ENCODE results near the gene KCNH8.
"Not testable (repeated sequence)": the region's sequence is repeated elsewhere in the genome, so short reads cannot be mapped to it uniquely, and the experiment has no call there.

Gene KCNH8

DNA sequence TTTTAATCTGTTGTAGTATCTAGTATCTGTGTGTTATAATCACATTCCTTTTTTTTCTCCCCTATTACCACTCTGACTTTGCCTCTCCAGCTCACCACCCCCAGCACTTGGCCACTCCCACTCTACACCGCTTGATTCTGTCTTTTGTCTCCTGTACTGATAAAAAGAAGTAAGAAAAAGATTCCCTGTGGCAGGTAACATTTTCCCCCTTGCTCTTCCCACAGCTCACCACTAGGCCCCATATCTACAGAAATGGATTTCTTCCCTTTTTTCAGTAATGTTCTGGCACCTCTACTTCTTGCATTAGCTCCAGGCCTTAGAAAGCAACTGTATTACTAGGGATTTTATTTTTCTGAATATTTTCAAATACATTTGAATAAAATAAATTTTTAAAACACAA lies 25.6 kb downstream of the KCNH8 start:
- DNase-seq (ENCODE audit: low read depth in 2 of 2): no peak

DNA sequence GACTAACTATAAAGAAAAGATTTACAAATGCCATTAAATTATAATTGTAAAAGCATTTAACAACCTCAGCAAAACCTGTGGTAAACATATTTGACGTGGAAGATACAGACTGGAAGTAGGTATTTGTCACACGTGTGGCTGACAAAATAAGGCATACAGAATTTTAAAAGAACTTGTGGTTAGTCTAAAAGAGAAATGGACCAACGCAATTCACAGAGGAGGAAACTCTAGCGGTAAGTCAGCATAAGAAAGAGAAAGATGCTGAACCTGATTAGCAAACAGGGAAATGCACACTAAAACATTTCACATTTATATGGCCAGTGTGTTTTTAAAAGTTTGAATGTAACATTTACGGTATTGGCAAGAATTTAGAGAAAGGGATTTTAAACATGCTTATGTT lies 35.3 kb downstream of the KCNH8 start:
- no peak for DNase-seq (ENCODE audit: low read depth in 2 of 2)

DNA sequence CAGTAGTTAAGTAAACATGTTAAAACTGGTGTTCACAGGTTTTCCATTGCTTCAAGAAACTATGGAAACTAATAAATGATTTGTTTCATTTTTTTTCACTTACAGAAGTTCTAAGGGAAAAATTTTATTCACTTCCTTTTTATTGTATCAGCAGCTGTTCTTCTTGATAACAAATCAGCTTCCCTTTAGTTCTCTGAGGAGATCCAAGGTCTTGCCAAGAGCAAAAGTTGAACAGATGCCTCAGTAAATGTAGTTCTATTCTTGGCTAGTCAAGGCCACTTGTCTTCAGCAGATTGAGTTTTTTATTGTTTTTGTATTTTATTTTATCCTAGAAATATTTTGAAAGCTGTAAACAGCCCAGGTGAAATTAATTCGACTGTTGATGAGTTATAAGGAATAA lies 41.8 kb downstream of the KCNH8 start:
- no peak for DNase-seq (ENCODE audit: low read depth in 2 of 2)

DNA sequence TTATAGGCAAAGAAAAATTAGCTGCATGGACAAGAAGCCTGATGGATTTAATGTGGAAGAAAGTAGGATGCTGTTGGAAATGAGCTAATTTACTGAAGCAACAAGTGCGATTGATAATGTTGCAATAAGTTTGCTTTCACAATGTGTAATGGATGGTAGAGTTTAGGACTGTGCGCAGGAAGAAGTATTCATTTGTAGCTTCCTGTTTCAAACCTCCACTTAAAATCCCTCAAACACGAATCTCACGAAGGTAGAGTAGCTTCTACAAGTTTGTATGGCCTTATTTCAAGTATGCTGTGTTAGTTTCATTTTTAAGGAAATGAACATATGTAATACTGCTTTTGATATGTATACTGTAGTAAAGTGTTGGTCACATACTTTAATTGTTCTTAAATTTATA lies 42.3 kb downstream of the KCNH8 start:
- no peak for DNase-seq (ENCODE audit: low read depth in 2 of 2)

DNA sequence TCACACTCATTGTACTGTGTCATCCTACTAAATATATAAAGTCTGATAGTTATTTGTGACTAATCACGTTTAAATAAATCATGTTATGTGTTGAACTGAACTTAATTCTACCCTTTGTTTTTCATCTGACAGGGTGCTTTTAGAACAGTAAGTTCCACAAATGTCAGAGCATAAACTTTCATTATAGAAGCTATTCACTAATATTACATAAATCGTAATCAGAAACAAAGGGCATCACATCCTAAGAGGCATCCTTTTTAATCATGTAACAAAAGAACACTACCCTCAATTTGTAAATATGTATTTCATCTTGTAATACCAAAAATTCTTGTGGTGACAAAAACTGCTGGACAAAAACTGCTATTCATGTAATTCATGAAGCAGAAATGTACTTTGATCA lies 50.8 kb downstream of the KCNH8 start:
- no peak for DNase-seq (ENCODE audit: low read depth in 2 of 2)

DNA sequence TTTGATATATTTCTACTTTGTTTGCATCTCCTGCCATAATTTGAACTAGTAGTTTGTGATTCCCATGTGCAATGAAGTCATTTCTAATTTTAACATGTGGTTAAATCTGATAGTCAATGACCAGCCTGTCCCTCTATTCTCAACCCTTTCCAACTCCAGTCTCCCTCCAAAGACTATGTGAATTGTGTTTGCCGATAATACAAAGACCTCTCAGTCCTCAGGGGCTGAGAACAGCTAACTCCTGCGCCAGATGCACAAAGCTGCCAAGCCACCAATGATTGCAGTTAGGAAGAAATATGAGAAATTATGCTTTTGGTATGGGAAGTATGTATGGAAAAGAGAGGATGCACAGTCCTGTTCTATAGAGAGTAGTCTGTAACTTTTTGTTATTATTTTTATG lies 54.0 kb downstream of the KCNH8 start:
- no peak for DNase-seq (ENCODE audit: low read depth in 2 of 2)

DNA sequence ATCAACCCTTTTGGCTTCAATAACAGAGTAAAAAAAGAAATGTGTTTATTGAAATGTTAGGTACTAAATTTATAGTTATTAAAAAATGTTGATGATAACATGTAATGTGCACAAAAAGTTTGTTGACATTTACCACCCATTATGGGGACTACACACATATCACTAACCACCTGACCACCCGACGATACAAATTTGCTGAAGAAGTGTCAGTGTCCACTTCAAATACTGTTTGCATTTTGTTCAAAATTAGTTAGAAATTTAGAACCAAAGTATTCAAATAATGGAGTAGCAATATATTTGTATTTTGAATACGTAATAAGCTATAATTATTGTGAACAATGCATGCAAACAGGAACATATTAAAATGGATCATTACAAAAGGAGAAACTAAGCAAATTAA lies 54.4 kb downstream of the KCNH8 start:
- no peak for DNase-seq (ENCODE audit: low read depth in 2 of 2)

DNA sequence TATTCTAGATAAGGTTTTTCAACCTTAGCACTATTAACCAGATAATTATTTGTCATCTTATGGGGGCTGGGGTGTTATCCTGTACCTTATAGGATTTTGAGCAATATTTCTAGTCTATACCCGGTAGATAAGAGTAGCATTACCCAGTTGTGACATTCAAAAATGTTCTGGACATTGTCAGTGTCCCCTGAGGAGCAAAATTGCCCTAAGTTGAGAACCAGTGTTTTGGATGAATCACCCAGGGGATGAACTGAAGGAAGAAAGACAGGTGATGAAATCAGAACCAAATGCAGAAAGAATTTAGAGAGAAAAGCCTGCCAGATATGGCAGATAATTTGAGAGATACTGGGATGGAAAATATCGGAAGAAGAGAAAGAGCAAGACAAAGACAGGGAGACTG lies 58.2 kb downstream of the KCNH8 start:
- no peak for DNase-seq (ENCODE audit: low read depth in 2 of 2)

DNA sequence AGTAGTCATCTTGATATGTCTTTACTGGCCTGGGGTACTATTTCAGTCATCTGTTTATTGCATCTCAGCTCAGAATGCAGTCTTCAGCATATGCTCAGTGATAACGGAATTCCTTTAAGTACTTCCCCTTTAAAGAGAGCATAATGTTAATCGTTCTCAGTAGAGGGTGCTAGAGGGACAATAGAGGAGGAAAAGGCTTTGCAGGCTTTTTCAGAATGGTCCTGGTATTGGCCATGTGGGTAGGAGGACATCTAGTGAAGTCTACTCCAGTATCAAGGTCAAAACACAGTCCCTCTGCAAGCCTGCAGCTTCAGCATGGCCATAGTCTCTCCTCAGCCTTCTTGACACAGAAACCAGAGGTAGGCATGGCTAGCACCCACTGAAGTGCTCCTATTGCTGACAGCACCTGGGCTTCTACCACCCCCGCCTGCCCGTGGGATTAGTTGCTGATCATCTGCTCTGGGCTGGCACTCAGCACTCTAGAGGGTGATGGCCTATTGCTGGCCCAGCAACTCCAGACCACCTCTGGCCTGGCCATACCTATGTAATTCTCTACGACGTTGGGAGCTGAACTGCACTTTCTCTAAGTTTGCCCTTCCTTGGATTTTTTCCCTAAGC lies 65.4 kb downstream of the KCNH8 start:
- no peak for DNase-seq (ENCODE audit: low read depth in 2 of 2)

DNA sequence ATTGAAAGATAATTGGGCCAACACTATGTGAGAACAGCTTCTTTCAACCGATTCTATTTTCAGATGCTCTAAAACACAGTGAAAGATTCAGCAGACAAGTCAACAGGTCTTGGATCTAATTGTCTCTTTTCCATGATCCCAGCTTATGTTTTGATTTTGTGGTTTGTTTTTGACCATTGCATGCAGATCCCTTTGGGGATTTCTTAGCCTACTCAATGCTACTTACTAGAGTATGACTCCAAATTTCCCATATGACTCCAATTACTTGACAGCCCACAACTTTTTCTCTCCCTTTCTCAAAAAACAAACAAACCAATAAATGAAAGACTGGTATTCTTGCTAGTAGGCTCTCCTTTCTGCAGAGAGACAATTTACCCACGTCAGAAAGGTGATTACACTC lies 67.1 kb downstream of the KCNH8 start:
- DNase-seq (ENCODE audit: low read depth in 2 of 2): no peak

DNA sequence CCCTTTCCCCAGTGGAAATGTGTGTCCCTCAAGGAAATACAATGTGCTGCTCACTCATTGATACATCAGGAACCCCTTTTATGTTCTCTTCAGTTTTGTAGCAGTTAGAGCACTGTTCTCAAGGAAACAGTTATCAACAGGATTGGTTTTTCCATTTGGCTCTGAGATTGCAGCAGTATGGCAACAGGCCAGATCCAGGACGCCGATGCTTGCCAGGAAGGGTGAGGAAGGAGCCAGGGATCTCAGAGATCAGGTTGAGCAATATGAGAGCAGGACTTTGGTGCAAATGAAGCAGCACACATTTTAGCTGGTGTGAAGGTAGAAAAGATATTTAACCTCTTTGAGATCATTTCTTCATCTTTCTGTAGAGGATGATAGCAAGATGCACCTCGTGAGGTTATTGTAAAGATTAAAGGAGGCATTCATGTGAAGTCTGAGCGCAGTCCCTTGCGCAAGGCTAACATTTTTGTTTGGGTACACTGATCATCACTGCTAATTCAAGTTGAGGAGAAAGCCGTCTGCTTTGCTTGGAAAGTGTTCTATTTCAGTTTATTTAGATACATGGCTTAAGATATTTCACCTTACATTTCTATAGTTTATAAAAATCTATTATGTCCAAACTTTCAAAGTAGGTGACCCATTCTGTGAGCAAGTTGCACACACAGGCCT lies 68.5 kb downstream of the KCNH8 start:
- DNase-seq (ENCODE audit: low read depth in 2 of 2): no peak

DNA sequence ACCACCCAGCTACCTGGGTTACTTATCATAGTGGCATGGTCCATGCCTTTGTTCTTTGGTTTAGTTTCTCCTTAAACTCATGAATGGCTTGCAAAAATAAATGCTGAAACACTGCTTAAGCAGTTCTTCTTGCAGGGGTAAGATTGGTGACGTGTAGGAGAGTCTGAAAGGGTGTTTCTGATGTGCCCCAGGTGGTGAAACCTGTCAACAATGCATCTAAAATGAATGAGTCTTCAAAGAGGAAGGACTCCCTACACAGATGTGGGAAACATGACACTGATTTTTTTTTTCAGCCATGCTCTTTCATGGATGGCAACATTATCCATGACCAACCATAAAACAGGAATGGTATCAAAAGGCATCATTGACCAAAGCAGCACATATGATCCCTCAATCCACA lies 72.0 kb downstream of the KCNH8 start:
- DNase-seq (ENCODE audit: low read depth in 2 of 2): no peak

DNA sequence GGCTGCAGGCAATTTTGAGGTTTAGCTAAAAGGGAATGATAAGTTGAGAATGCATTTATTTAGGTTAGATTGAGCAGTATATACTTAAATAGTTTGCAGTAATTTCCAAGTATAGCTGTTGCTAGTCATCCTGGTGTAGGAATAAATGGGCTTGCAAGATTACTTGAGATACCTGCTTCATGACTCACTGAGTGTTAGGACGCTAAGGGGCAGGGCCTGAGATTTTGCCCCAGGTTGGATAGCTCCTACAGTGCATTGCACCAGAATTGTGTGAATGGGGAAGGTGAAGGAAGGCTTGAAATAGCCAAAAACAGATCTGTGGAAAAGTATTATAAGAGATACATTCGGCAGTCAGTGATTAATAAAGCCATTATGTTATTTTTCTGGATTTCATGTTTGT lies 72.8 kb downstream of the KCNH8 start:
- no peak for DNase-seq (ENCODE audit: low read depth in 2 of 2)

DNA sequence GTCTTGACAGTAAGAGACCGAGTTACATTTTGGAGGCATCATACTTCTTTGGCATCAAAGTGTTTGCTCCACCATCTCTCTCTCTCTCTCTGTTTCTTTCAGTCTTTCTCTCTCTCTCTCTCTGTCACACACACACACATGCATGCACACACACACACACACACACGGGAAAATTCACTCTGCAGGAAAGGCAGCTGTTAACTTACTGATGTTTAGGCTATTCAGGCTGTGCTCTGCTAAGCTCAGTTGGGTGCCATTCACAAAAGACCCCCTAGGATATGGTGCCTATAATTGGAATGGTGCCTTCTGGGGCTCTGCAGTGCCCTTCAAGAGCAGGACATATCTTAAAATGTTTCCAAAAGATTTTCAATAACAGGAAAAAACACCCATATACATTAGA lies 78.2 kb downstream of the KCNH8 start:
- DNase-seq (ENCODE audit: low read depth in 2 of 2): no peak

DNA sequence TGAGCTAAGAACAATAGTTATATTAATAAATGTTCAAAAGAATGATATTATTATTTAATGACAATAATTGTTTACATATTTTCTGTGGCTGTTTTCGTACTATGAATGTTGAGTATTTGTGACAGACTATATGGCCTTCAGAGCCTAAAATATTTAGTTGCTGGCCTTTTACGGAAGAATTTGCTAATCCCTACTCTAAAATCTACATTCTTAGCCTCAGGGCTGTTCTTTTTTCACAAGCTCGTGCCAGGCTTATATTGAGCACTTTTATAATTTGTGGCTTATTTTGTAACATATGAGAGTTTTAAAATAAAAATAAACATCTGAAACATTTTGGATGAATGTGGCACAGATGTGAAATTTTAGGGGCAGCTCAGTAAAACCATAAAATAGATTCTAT lies 79.9 kb downstream of the KCNH8 start:
- DNase-seq (ENCODE audit: low read depth in 2 of 2): no peak

DNA sequence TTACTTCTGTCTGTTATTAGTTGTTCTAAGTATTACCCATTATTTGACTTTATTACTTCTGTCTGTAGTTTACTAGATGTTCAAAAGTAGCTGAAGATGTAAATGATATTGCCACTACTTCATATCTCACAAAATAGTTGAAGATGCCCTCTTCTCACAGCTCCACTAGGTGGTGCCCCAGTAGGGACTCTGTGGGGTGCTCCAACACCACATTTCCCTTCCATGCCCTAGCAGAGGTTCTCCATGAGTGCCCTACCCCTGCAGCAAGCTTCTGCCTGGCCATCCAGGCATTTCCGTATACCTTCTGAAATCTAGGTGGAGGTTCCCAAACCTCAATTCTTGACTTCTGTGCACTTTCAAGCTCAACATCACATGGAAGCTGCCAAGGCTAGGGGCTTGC lies 80.8 kb downstream of the KCNH8 start:
- no peak for DNase-seq (ENCODE audit: low read depth in 2 of 2)

DNA sequence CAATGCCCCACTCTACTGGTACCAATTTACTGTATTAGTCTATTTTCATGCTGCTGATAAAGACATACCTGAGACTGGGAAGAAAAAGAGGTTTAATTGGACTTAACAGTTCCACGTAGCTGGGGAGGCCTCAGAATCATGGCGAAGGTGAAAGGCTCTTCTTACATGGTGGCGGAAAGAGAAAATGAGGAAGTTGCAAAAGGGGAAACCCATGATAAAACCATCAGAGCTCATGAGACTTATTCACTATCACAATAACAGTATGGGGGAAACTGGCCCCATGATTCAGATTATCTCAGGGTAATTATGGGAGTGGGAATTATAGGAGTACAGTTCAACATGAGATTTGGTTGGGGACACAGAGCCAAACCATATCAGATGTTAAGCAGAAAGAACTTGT lies 81.6 kb downstream of the KCNH8 start:
- not testable (repeated sequence) for DNase-seq (ENCODE audit: low read depth in 2 of 2)

DNA sequence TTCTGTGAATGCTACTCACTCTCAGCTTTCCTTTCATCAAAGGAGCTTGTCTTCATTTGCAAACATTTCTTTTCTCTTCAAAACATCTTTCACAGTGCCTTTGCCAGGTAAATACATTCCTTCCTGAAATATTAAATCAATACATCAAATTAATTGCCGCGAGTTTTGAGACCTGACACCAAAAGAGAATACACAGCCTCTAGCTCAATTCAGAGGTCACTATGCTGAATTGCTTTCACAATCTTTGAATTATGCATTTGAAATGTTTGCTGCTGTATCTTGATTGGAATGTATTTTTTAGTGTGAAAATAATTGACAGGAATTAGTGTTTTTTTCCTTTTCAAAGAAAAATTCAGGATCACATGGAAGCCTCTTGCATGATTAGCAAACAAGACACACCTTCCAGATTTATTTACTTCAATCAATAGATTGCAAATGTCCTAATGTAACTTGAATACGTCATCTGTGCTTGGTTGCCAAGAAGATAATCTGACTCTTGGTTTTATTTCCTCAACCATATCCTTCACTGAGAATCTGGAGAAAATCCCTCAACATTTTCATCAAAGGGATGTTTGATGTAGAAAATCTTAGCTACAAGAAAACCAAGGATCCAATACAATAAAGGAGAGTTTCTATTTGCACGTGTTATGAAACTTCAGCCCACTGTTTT lies 83.6 kb downstream of the KCNH8 start:
- no peak for DNase-seq (ENCODE audit: low read depth in 2 of 2)

DNA sequence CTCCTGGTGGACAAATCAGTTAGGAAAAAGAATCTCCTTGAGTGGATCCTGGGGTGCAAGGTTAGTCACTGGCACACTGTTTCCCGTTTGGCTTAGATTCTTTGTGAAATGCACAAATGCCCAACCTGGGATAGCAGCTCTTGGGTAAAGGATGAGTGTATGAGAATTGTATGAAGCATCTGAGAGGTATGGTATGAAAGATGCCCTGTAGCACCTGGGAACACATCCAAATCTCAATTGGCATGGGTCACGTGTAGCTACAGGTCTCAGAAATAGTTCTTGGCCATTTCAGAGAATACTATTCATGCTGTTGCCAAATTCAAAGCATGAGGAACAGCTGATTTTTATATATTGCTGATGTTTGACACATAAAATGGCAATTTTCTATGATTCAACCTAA lies 84.3 kb downstream of the KCNH8 start:
- DNase-seq (ENCODE audit: low read depth in 2 of 2): no peak

DNA sequence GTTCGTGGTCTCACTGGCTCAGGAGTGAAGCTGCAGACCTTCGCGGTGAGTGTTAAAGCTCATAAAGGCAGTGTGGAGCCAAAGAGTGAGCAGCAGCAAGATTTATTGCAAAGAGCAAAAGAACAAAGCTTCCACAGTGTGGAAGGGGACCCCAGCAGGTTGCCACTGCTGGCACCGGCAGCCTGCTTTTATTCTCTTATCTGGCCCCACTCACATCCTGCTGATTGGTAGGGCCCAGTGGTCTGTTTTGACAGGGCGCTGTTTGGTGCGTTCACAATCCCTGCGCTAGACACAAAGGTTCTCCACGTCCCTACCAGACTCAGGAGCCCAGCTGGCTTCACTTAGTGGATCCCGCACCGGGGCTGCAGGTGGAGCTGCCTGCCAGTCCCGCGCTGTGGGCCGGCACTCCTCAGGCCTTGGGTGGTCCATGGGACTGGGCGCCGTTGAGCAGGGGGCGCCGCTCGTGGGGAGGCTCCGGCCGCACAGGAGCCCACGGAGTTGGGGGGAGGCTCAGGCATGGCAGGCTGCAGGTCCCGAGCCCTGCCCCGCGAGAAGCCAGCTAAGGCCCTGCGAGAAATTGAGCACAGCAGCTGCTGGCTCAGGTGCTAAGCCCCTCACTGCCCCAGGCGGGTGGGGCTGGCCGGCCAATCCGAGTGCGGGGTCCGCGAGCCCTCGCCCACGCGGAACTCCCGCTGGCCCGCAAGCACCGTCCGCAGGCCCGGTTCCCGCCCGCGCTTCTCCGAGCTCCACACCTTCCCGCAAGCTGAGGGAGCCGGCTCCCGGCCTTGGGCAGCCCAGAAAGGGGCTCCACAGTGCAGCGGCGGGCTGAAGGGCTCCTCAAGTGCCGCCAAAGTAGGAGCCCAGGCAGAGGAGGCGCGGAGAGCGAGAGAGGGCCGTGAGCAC lies 85.8 kb downstream of the KCNH8 start:
- not testable (repeated sequence) for DNase-seq (ENCODE audit: low read depth in 2 of 2)

DNA sequence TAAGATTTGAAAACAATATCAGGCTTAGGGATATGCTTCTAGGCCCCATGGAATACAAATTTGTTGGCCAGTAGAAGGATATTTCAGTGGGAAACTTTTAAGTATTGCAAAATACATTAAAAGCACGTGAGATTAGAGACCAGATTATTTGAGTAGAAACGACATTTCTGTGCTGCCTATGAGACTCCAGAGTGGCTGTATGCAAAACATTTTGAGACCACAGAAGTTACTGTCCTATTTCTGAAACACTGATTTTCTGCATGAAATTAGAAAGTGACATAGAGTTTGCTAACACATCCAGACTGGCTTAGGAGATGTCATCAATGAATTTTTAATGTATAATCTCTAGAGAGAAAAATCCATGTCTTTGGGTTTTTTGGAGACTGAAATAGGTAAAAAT lies 99.8 kb downstream of the KCNH8 start:
- DNase-seq (ENCODE audit: low read depth in 2 of 2): no peak

DNA sequence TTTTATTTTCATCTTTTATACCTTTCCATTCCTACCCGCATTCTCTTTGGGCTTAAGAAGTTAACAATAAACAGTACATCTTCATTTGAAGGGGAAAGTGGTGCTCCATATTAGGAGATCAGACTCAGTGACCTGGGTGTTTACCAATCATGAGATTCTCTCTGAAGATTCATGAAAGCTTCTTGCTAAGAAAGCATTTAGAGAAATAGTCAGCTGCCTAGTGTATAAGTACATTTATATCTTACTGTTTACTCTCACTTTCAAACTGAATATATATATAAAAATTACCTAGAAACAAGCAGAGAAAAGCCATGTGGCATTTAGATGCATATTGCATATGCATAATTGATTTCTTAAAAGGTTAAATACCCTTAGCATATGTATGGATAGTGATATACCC lies 100.5 kb downstream of the KCNH8 start:
- DNase-seq (ENCODE audit: low read depth in 2 of 2): no peak
